ENCODE measurements around the gene CD93. TPM values are rescaled to one million over a fixed set of nuclear protein-coding genes. Genes with fewer than 3 reads are reported as not detected.

Gene CD93
- total and polyA plus RNA-seq, 4 donors: 1.5 to 16.0 (median 11.9) TPM

DNA sequence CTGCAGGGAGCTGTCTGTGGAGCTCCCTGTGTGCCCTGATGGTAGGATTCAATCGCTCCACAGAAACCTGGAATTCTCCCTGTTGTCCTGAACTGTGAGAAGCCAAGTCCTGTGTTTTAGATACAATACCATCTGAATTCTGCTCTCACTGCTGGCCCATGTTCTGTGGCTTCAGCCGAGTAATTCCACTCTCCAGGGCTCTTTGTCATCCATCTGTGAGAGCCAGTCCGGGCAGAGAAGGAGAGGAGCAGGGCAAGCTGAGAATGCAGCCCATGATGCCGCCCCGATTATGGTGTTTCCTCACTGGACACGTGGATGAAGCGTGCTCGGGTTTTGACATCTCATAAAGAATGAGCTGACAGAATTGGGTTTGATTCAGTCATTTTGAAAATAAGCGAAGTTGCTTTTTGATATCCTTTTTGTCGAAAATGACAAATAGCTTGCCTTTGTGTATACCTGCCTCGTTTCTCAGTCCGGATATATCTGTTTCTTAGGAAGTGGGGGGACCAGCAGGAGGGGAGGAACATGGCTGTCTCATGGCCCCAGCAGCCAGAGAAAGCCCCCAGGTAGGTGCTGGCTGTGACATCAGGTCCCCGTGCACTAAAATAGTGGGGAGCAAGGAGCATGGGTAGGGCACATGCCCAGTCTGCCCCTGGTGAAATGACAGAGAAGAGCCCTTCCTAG, 8.2 kb upstream of the CD93 start:
- 83% methylated on average over 13 of the region's 13 CpGs for WGBS
- DNase-seq (ENCODE audit: low spot score): no peak
- Histone ChIP-seq H3K4me1 (ENCODE audit: control insufficient read depth in 4 of 4, insufficient read depth in 4 of 4, low read length in 3 of 4) (no peaks in the 10 kb centered on the region), H3K9me3 (ENCODE audit: control insufficient read depth in 4 of 4, low read length in 3 of 4) (no peaks in the 10 kb centered on the region), H3K4me3 (ENCODE audit: low read depth in 1 of 3, low read length in 3 of 3) (no peak overlapping the region), H3K36me3 (ENCODE audit: control insufficient read depth in 4 of 4, insufficient read depth in 3 of 4, low read depth in 1 of 4, low read length in 3 of 4) (no peaks in the 10 kb centered on the region), H3K9ac (ENCODE audit: low read depth in 1 of 2, low read length in 2 of 2) (no peak overlapping the region), H3K27ac (ENCODE audit: low read depth in 1 of 2, low read length in 2 of 2) (no peak overlapping the region), H3K27me3 (ENCODE audit: control insufficient read depth in 4 of 4, insufficient read depth in 4 of 4, low read length in 3 of 4) (no peaks in the 10 kb centered on the region)
- no peak for TF ChIP-seq RAD21 (IDR thresholded peaks at IDR 0.05)
- no peak for TF ChIP-seq HNF4A (conservative IDR thresholded peaks at IDR 0.05)
- TF ChIP-seq EGR1 (IDR thresholded peaks at IDR 0.05; ENCODE audit: low read depth in 2 of 2): no peak
- no peak for TF ChIP-seq FOXA1 (IDR thresholded peaks at IDR 0.05)
- no peak for TF ChIP-seq YY1 (IDR thresholded peaks at IDR 0.05)
- no peak for TF ChIP-seq ATF3 (IDR thresholded peaks at IDR 0.05)
- TF ChIP-seq, protein P1, sequence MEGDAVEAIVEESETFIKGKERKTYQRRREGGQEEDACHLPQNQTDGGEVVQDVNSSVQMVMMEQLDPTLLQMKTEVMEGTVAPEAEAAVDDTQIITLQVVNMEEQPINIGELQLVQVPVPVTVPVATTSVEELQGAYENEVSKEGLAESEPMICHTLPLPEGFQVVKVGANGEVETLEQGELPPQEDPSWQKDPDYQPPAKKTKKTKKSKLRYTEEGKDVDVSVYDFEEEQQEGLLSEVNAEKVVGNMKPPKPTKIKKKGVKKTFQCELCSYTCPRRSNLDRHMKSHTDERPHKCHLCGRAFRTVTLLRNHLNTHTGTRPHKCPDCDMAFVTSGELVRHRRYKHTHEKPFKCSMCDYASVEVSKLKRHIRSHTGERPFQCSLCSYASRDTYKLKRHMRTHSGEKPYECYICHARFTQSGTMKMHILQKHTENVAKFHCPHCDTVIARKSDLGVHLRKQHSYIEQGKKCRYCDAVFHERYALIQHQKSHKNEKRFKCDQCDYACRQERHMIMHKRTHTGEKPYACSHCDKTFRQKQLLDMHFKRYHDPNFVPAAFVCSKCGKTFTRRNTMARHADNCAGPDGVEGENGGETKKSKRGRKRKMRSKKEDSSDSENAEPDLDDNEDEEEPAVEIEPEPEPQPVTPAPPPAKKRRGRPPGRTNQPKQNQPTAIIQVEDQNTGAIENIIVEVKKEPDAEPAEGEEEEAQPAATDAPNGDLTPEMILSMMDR (IDR thresholded peaks at IDR 0.05; ENCODE audit: low read depth, low read length, missing input control): no peak

DNA sequence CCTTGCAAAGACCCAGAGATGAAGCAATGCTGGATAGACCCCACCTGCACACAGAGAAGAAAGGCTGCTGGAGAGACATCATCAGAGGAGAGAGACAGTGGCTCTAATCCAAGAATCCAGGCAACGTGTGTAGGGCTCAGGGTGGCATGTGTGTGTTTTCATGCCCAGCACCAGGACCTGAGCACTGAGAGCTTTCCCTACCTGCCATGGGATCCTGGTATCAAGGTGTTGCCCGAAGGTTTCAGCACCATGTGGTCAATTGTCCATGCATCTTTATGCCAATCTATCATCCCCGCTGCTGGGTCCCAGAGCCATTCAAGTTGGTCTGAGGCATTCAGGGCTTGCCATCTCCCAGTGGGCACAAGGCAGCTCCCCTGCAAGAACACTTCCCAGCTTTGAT, 7.5 kb upstream of the CD93 start:
- no peak overlapping the region for H3K9ac ChIP-seq (ENCODE audit: low read depth in 1 of 2, low read length in 2 of 2)
- no peak overlapping the region for H3K4me3 ChIP-seq (ENCODE audit: low read depth in 1 of 3, low read length in 3 of 3)
- H3K9me3 ChIP-seq (ENCODE audit: control insufficient read depth in 4 of 4, low read length in 3 of 4): no peaks in the 10 kb centered on the region
- TF ChIP-seq, protein P1 (IDR thresholded peaks at IDR 0.05; ENCODE audit: low read depth, low read length, missing input control): no peak
- TF ChIP-seq SP1 (IDR thresholded peaks at IDR 0.05) (no peak), EGR1 (IDR thresholded peaks at IDR 0.05; ENCODE audit: low read depth in 2 of 2) (no peak), YY1 (IDR thresholded peaks at IDR 0.05) (no peak), FOXA2 (IDR thresholded peaks at IDR 0.05) (no peak), JUND (IDR thresholded peaks at IDR 0.05) (no peak), MAX (IDR thresholded peaks at IDR 0.05) (no peak), TAF1 (conservative IDR thresholded peaks at IDR 0.05) (no peak), RXRA (IDR thresholded peaks at IDR 0.05) (no peak), RAD21 (IDR thresholded peaks at IDR 0.05) (no peak), FOXA1 (IDR thresholded peaks at IDR 0.05) (no peak), GABPA (IDR thresholded peaks at IDR 0.05 in 1 of 2, conservative IDR thresholded peaks at IDR 0.05 in 1 of 2) (no peak)
- TF ChIP-seq, protein P2, sequence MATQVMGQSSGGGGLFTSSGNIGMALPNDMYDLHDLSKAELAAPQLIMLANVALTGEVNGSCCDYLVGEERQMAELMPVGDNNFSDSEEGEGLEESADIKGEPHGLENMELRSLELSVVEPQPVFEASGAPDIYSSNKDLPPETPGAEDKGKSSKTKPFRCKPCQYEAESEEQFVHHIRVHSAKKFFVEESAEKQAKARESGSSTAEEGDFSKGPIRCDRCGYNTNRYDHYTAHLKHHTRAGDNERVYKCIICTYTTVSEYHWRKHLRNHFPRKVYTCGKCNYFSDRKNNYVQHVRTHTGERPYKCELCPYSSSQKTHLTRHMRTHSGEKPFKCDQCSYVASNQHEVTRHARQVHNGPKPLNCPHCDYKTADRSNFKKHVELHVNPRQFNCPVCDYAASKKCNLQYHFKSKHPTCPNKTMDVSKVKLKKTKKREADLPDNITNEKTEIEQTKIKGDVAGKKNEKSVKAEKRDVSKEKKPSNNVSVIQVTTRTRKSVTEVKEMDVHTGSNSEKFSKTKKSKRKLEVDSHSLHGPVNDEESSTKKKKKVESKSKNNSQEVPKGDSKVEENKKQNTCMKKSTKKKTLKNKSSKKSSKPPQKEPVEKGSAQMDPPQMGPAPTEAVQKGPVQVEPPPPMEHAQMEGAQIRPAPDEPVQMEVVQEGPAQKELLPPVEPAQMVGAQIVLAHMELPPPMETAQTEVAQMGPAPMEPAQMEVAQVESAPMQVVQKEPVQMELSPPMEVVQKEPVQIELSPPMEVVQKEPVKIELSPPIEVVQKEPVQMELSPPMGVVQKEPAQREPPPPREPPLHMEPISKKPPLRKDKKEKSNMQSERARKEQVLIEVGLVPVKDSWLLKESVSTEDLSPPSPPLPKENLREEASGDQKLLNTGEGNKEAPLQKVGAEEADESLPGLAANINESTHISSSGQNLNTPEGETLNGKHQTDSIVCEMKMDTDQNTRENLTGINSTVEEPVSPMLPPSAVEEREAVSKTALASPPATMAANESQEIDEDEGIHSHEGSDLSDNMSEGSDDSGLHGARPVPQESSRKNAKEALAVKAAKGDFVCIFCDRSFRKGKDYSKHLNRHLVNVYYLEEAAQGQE (IDR thresholded peaks at IDR 0.05): no peak
- TF ChIP-seq, protein P3, sequence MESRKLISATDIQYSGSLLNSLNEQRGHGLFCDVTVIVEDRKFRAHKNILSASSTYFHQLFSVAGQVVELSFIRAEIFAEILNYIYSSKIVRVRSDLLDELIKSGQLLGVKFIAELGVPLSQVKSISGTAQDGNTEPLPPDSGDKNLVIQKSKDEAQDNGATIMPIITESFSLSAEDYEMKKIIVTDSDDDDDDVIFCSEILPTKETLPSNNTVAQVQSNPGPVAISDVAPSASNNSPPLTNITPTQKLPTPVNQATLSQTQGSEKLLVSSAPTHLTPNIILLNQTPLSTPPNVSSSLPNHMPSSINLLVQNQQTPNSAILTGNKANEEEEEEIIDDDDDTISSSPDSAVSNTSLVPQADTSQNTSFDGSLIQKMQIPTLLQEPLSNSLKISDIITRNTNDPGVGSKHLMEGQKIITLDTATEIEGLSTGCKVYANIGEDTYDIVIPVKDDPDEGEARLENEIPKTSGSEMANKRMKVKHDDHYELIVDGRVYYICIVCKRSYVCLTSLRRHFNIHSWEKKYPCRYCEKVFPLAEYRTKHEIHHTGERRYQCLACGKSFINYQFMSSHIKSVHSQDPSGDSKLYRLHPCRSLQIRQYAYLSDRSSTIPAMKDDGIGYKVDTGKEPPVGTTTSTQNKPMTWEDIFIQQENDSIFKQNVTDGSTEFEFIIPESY (IDR thresholded peaks at IDR 0.05): no peak
- no peaks in the 10 kb centered on the region for H3K27me3 ChIP-seq (ENCODE audit: control insufficient read depth in 4 of 4, insufficient read depth in 4 of 4, low read length in 3 of 4)
- no peak for DNase-seq (ENCODE audit: low spot score)
- no peaks in the 10 kb centered on the region for H3K36me3 ChIP-seq (ENCODE audit: control insufficient read depth in 4 of 4, insufficient read depth in 3 of 4, low read depth in 1 of 4, low read length in 3 of 4)
- 74% methylated on average over 3 of the region's 3 CpGs for WGBS
- H3K4me1 ChIP-seq (ENCODE audit: control insufficient read depth in 4 of 4, insufficient read depth in 4 of 4, low read length in 3 of 4): no peaks in the 10 kb centered on the region
- no peak overlapping the region for H3K27ac ChIP-seq (ENCODE audit: low read depth in 1 of 2, low read length in 2 of 2)
